GM08714 (cell line): ENCODE results near the gene ANKRD53.

Experiments
- H3K4me3 ChIP-seq: fragments of 200-500 bp; sonication (Bioruptor generic); 2 replicates; pipeline ENCODE4 v1.5.1; 2014; ENCODE audit warnings: mild to moderate bottlenecking, low read length, inconsistent platforms
- ZNF274 ChIP-seq: IDR thresholded peaks from 2 replicates; pipeline ENCODE4 v1.6.1; 2012; ENCODE audit warnings: mild to moderate bottlenecking, low read depth, low read length

ANKRD53 gene

GRCh38 chr2:70956141-70956540 is 22.3 kb upstream of the ANKRD53 start:
- no peak for TF ChIP-seq ZNF274
- no peak overlapping the region for H3K4me3 ChIP-seq

- TF ChIP-seq ZNF274 = no peak
- no peak overlapping the region for H3K4me3 ChIP-seq
Measured at GRCh38 chr2:70957798-70958197, 20.6 kb upstream of the ANKRD53 start.

GRCh38 chr2:70958759-70959158 is 19.7 kb upstream of the ANKRD53 start:
- H3K4me3 ChIP-seq = no peak overlapping the region
- no peak for TF ChIP-seq ZNF274

- H3K4me3 ChIP-seq = no peak overlapping the region
- no peak for TF ChIP-seq ZNF274
Measured at GRCh38 chr2:70959271-70959761, 19.1 kb upstream of the ANKRD53 start.

GRCh38 chr2:70959851-70960832 is 18.3 kb upstream of the ANKRD53 start:
- no peak for TF ChIP-seq ZNF274
- H3K4me3 ChIP-seq = no peak overlapping the region

GRCh38 chr2:70960833-70961647 is 17.4 kb upstream of the ANKRD53 start:
- TF ChIP-seq ZNF274 = no peak
- H3K4me3 ChIP-seq = no peak overlapping the region

- H3K4me3 ChIP-seq = no peak overlapping the region
- TF ChIP-seq ZNF274 = no peak
Measured at GRCh38 chr2:70961648-70961994, 16.8 kb upstream of the ANKRD53 start.

GRCh38 chr2:70962211-70962884 is 16.1 kb upstream of the ANKRD53 start:
- no peak for TF ChIP-seq ZNF274
- no peak overlapping the region for H3K4me3 ChIP-seq

- H3K4me3 ChIP-seq = no peak overlapping the region
- no peak for TF ChIP-seq ZNF274
Measured at GRCh38 chr2:70962885-70963878, 15.2 kb upstream of the ANKRD53 start.

- H3K4me3 ChIP-seq = no peak overlapping the region
- TF ChIP-seq ZNF274 = no peak
Measured at GRCh38 chr2:70964133-70964532, 14.3 kb upstream of the ANKRD53 start.

GRCh38 chr2:70964596-70965386 is 13.6 kb upstream of the ANKRD53 start:
- H3K4me3 ChIP-seq = peak overlapping the region; percentile 45; the same call in 1 of the 2 replicates
- TF ChIP-seq ZNF274 = no peak

- H3K4me3 ChIP-seq = peak overlapping the region; percentile 45; the same call in 1 of the 2 replicates
- TF ChIP-seq ZNF274 = no peak
Measured at GRCh38 chr2:70965506-70965905, 12.9 kb upstream of the ANKRD53 start.
